Hepatocyte (in vitro differentiated cells): ENCODE data around the gene FBXW10.
"Not testable (repeated sequence)": the region's sequence is repeated elsewhere in the genome, so short reads cannot be mapped to it uniquely, and the experiment has no call there.

Experiments
- CTCF ChIP-seq: fragments of 200-600 bp; sonication (generic); IDR thresholded peaks from 2 replicates; pipeline ENCODE4 v1.5.1; 2016; ENCODE audit warnings: antibody characterized with exemption, mild to moderate bottlenecking; ENCODE audit not compliant: poor library complexity
- EZH2 ChIP-seq: fragments of 200-600 bp; sonication (generic); IDR thresholded peaks from 2 replicates; pipeline ENCODE4 v1.6.1; 2016; ENCODE audit warnings: antibody characterized with exemption, mild to moderate bottlenecking, borderline replicate concordance
- EZH2phosphoT487 ChIP-seq: fragments of 200-600 bp; sonication (generic); IDR thresholded peaks from one replicate; pipeline ENCODE4 v1.6.1; 2018; ENCODE audit warnings: antibody characterized with exemption, mild to moderate bottlenecking, low read depth, moderate library complexity; ENCODE audit not compliant: unreplicated experiment, severe bottlenecking

GRCh38 chr17:18741228-18741627 is 2.6 kb upstream of the FBXW10 start:
- TF ChIP-seq CTCF, EZH2, EZH2phosphoT487: not testable (repeated sequence)
